Activated naive CD4-positive, alpha-beta T cell treated with anti-CD3 and anti-CD28 coated beads for 36 hours (primary cell): ENCODE data around the gene SLFN5. TPM values are rescaled to one million over a fixed set of nuclear protein-coding genes. Genes with fewer than 3 reads are reported as not detected.
A peak's percentile ranks its signal among the peaks of the same experiment; 100 is the strongest.
"Not testable (repeated sequence)": the region's sequence is repeated elsewhere in the genome, so short reads cannot be mapped to it uniquely, and the experiment has no call there.

Source experiments
- CTCF ChIA-PET: fragments of 350-600 bp; sonication (Branson Sonifier 250); formaldehyde crosslinking; loops from one replicate; lab custom pipeline; 2021; ENCODE audit warnings: antibody characterized with exemption; lab: Charles Lee
- DNase-seq: peaks from one replicate; pipeline ENCODE4 v3.0.0-alpha.2; 2020
- H3K27ac Mint-ChIP-seq: one replicate; pipeline ENCODE4 v1.8.0; 2021; ENCODE audit warnings: mild to moderate bottlenecking, mixed read lengths
- H3K27me3 Mint-ChIP-seq: one replicate; pipeline ENCODE4 v1.8.0; 2021; ENCODE audit warnings: low read depth, mixed read lengths
- H3K36me3 Mint-ChIP-seq: one replicate; pipeline ENCODE4 v1.8.0; 2021; ENCODE audit warnings: low read depth, mixed read lengths
- H3K4me1 Mint-ChIP-seq: one replicate; pipeline ENCODE4 v1.8.0; 2021; ENCODE audit warnings: low read depth, mixed read lengths
- H3K4me3 Mint-ChIP-seq: one replicate; pipeline ENCODE4 v1.8.0; 2021; ENCODE audit warnings: mild to moderate bottlenecking, moderate library complexity, mixed read lengths
- H3K9me3 Mint-ChIP-seq: one replicate; pipeline ENCODE4 v1.8.0; 2021; ENCODE audit warnings: mixed read lengths
- intact Hi-C: fragments of 100-400 bp; cut with micrococcal nuclease; formaldehyde crosslinking; loops from one replicate; pipeline ENCODE4 v1.15.1; 2023
- total RNA-seq, 2 experiments: library from RNA; stranded (reverse); gene quantifications; one replicate each; pipeline ENCODE4 v1.2.3, GENCODE V29; 2021

Gene SLFN5
- total RNA-seq, 2 experiments from 2014 or later = 34.1 to 35.0 TPM

- Mint-ChIP-seq H3K4me3 (no peak overlapping the region), H3K36me3 (no peaks in the 10 kb centered on the region), H3K27ac (no peak overlapping the region), H3K27me3 (no peaks in the 10 kb centered on the region), H3K9me3 (peaks cover 4% of the 10 kb centered on the region), H3K4me1 (no peaks in the 10 kb centered on the region)
- DNase-seq = no peak
- CTCF ChIA-PET = no interaction called here
- intact Hi-C loops = no loop called here
Measured at GRCh38 chr17:35294756-35295155, 51.9 kb downstream of the SLFN5 start.

DNA sequence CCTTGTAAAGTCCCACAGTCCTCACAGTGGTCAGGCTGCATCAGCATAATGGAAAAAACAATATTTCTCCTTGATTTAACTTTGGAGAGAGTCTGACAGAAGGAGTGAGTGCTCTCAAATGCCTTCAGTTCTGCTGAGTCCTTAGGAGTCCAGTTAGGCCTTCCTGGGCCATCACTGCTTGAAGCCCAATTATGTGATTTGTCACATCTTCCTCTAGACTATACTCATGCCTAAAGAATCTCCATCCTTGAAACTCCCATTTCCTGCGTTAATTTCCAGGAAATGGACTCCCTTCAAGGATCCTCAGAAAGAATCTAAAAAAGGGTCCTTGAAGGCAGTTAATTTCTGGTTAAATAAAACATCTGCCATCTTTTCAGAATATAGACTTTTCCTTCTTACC is 52.8 kb downstream of the SLFN5 start:
- intact Hi-C loops = no loop called here
- peaks cover 2% of the 10 kb centered on the region for H3K36me3 Mint-ChIP-seq
- no peak for DNase-seq
- H3K4me3 Mint-ChIP-seq = no peak overlapping the region
- H3K27ac Mint-ChIP-seq = no peak overlapping the region
- H3K27me3 Mint-ChIP-seq = no peaks in the 10 kb centered on the region
- no peaks in the 10 kb centered on the region for H3K4me1 Mint-ChIP-seq
- peaks cover 6% of the 10 kb centered on the region for H3K9me3 Mint-ChIP-seq
- CTCF ChIA-PET = no interaction called here

DNA sequence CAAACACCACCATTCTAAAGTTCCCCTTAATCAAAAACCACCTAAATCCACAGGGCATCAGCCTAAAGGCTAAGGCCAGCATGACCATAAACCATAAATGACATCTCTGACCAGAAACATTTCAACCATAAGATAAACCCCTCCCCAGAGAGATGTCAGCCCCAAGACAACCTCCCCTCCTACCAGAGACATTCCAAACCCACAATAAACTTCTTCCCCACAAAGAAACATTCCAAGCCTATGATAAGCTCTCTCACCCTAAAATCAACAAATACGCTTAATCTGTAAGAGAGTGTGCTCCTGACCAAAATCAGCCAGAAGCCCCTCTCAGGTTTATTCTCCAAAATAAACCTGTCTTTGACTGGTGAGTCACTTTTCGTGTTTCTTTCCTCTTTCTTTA is 54.8 kb downstream of the SLFN5 start:
- CTCF ChIA-PET = no interaction called here
- H3K4me1 Mint-ChIP-seq = no peaks in the 10 kb centered on the region
- H3K36me3 Mint-ChIP-seq = peaks cover 8% of the 10 kb centered on the region
- intact Hi-C loops = no loop called here
- peaks cover 15% of the 10 kb centered on the region for H3K9me3 Mint-ChIP-seq
- no peaks in the 10 kb centered on the region for H3K27me3 Mint-ChIP-seq
- no peak for DNase-seq
- H3K4me3 Mint-ChIP-seq = no peak overlapping the region
- H3K27ac Mint-ChIP-seq = no peak overlapping the region

DNA sequence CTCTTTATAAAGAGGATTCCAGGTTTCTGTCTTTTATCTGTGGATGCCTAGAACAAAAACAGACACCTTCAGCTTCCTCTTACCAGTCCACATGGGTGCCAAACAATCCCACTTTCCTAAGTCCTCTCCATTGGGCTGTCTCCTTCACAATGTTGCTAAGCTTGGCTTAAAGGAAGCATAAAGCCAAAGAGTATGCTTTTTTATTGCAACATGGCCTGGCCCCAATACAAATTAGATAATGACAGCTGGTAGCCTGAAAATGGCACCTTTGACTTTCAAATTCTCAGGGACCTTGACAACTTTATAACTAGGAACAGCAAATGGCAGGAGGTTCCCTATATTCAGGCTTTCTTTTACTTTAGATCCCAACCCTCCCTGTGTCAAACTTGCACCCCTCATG is 55.8 kb downstream of the SLFN5 start:
- no peak for DNase-seq
- H3K4me1 Mint-ChIP-seq = no peaks in the 10 kb centered on the region
- peaks cover 22% of the 10 kb centered on the region for H3K9me3 Mint-ChIP-seq
- no peak overlapping the region for H3K4me3 Mint-ChIP-seq
- H3K27ac Mint-ChIP-seq = no peak overlapping the region
- no peaks in the 10 kb centered on the region for H3K27me3 Mint-ChIP-seq
- intact Hi-C loops = no loop called here
- CTCF ChIA-PET = interaction anchor here (0.6 to 0.8 kb wide), 2 partner anchors 14 to 48 kb away, joined by 3 read pairs; no protein-coding TSS in a partner anchor
- peaks cover 12% of the 10 kb centered on the region for H3K36me3 Mint-ChIP-seq

DNA sequence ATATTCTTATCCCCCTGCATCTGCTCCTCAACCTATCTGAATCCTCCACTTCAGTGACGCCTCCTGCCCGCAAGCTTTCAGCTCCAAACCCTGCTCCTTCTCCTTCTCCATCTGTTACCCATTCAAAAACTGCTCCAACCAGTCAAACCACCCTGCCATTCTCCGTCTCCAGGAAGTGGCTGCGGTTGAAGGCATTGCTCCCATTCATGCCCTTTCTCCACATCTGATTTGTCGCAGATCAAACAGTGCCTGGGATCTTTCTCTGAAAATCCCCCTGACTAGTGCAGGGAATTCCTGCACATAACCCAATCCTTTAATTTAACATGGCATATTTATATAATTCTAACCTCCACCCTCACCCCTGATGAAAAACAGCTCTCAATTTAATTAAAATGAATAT is 56.3 kb downstream of the SLFN5 start:
- no peaks in the 10 kb centered on the region for H3K4me1 Mint-ChIP-seq
- H3K27ac Mint-ChIP-seq = no peak overlapping the region
- H3K9me3 Mint-ChIP-seq = peaks cover 27% of the 10 kb centered on the region
- no peak for DNase-seq
- peaks cover 13% of the 10 kb centered on the region for H3K36me3 Mint-ChIP-seq
- CTCF ChIA-PET = interaction anchor here (0.6 to 0.8 kb wide), 2 partner anchors 13 to 48 kb away, joined by 3 read pairs; no protein-coding TSS in a partner anchor
- no peak overlapping the region for H3K4me3 Mint-ChIP-seq
- H3K27me3 Mint-ChIP-seq = no peaks in the 10 kb centered on the region
- intact Hi-C loops = no loop called here

DNA sequence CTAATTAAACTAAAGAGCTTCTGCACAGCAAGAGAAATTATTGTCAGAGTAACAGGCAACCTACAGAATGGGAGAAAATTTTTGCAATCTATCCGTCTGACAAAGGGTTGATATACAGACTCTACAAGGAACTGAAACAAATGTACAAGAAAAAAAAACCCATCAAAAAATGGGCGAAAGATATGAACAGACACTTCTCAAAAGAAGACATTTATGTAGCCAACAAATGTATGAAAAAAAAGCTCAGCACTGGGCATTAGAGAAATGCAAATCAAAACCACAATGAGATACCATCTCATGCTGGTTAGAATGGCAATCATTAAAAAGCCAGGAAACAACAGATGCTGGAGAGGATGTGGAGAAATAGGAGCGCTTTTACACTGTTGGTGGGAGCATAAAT is 66.5 kb downstream of the SLFN5 start:
- H3K27me3 Mint-ChIP-seq, intact Hi-C loops, H3K4me3 Mint-ChIP-seq, H3K27ac Mint-ChIP-seq, DNase-seq, H3K36me3 Mint-ChIP-seq: not testable (repeated sequence)
- peaks cover 13% of the 10 kb centered on the region for H3K9me3 Mint-ChIP-seq
- H3K4me1 Mint-ChIP-seq = peaks cover 21% of the 10 kb centered on the region
- CTCF ChIA-PET = interaction anchor here (0.6 to 7.4 kb wide), 2 partner anchors 9 to 227 kb away, joined by 5 to 118 read pairs; partner anchors contain the start of gene SLFN12L

GRCh38 chr17:35312346-35312745 is 69.5 kb downstream of the SLFN5 start:
- peak overlapping the region; percentile 85 for H3K27ac Mint-ChIP-seq
- intact Hi-C loops = loop anchor here (1.0 to 5.0 kb wide), 9 partner anchors 34 to 434 kb away; partner anchors contain the start of genes AP2B1 and SLFN12
- H3K9me3 Mint-ChIP-seq = peaks cover 13% of the 10 kb centered on the region
- DNase-seq = no peak
- H3K27me3 Mint-ChIP-seq = no peaks in the 10 kb centered on the region
- peaks cover 27% of the 10 kb centered on the region for H3K4me1 Mint-ChIP-seq
- no peak overlapping the region for H3K4me3 Mint-ChIP-seq
- CTCF ChIA-PET = interaction anchor here (0.6 to 7.4 kb wide), 34 partner anchors 9 to 435 kb away, joined by 3 to 118 read pairs (median 4); partner anchors contain the start of genes SLFN12L and SLFN13
- no peaks in the 10 kb centered on the region for H3K36me3 Mint-ChIP-seq

GRCh38 chr17:35312790-35313711 is 70.2 kb downstream of the SLFN5 start:
- peak; percentile 78 for DNase-seq
- Mint-ChIP-seq H3K9me3 (peaks cover 13% of the 10 kb centered on the region), H3K36me3 (no peaks in the 10 kb centered on the region), H3K4me3 (peak overlapping the region; percentile 77), H3K27me3 (no peaks in the 10 kb centered on the region), H3K27ac (peak overlapping the region; percentile 85), H3K4me1 (peaks cover 27% of the 10 kb centered on the region)
- intact Hi-C loops = loop anchor here (1.0 to 5.0 kb wide), 11 partner anchors 34 to 434 kb away; partner anchors contain the start of genes AP2B1, SLFN11, SLFN12 and SLFN13
- CTCF ChIA-PET = interaction anchor here (0.6 to 7.4 kb wide), 40 partner anchors 10 to 504 kb away, joined by 3 to 118 read pairs (median 4); partner anchors contain the start of genes SLFN12, SLFN12L and SLFN13

DNA sequence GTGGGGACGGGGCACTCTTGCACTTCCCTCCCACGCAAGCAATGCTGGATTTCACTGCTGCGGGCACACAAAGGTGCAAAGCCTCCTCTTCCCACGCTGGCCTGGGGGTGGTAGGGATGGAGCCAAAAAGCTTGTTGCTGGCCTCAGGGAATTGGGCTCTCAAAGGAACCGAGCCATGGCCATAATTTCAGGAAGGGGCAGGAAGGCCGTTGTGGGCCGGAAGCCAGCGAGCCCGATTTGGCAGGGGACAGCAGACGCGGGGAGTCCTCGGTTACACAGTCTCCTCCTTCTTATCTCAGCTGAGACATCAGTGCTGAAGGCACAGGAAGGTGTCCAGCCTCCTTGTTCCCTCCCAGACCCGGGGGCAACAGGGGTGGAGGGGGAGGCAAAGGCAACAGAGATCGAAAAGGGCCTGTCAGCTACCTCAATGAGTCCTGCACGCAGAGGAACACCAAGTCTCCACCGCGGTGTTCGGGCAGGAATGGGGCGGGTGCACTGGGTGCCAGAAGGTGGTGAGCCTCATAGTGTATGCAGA is 71.1 kb downstream of the SLFN5 start:
- Mint-ChIP-seq H3K9me3 (peaks cover 11% of the 10 kb centered on the region), H3K27me3 (no peaks in the 10 kb centered on the region), H3K27ac (no peak overlapping the region), H3K4me1 (peaks cover 27% of the 10 kb centered on the region), H3K36me3 (no peaks in the 10 kb centered on the region), H3K4me3 (peak overlapping the region; percentile 77)
- CTCF ChIA-PET = interaction anchor here (0.6 to 7.4 kb wide), 11 partner anchors 9 to 229 kb away, joined by 3 to 118 read pairs (median 4); partner anchors contain the start of genes SLFN12 and SLFN12L
- DNase-seq = peak; percentile 12
- intact Hi-C loops = loop anchor here (1.0 to 5.0 kb wide), 10 partner anchors 33 to 433 kb away; partner anchors contain the start of genes AP2B1, SLFN11, SLFN12 and SLFN13

- intact Hi-C loops = loop anchor here (1.0 to 5.0 kb wide), 3 partner anchors 114 to 273 kb away; partner anchors contain the start of gene AP2B1
- peaks cover 4% of the 10 kb centered on the region for H3K9me3 Mint-ChIP-seq
- no peaks in the 10 kb centered on the region for H3K36me3 Mint-ChIP-seq
- H3K4me1 Mint-ChIP-seq = peaks cover 27% of the 10 kb centered on the region
- CTCF ChIA-PET = interaction anchor here (0.6 to 7.4 kb wide), 6 partner anchors 12 to 293 kb away, joined by 3 to 118 read pairs (median 8); partner anchors contain the start of gene SLFN12L
- H3K27ac Mint-ChIP-seq = no peak overlapping the region
- H3K27me3 Mint-ChIP-seq = no peaks in the 10 kb centered on the region
- no peak for DNase-seq
- H3K4me3 Mint-ChIP-seq = peak overlapping the region; percentile 77
Measured at GRCh38 chr17:35314415-35315216, 71.7 kb downstream of the SLFN5 start.

GRCh38 chr17:35315283-35315682 is 72.4 kb downstream of the SLFN5 start:
- DNase-seq = no peak
- Mint-ChIP-seq H3K36me3 (peaks cover 2% of the 10 kb centered on the region), H3K27me3 (no peaks in the 10 kb centered on the region), H3K4me1 (peaks cover 27% of the 10 kb centered on the region), H3K9me3 (peaks cover under 1% of the 10 kb centered on the region), H3K27ac (no peak overlapping the region), H3K4me3 (no peak overlapping the region)
- CTCF ChIA-PET = interaction anchor here (0.6 to 7.4 kb wide), 5 partner anchors 11 to 292 kb away, joined by 3 to 118 read pairs (median 3); partner anchors contain the start of gene SLFN12L
- intact Hi-C loops = no loop called here
